C4-2B (cell line): ENCODE measurements around the gene ARHGAP10.

Experiments used
- CTCF ChIP-seq: fragments of 450-650 bp; conservative IDR thresholded peaks from 2 replicates; pipeline ENCODE4 v1.5.1; 2017; ENCODE audit warnings: mild to moderate bottlenecking
- ZFX ChIP-seq: fragments of 450-650 bp; IDR thresholded peaks from 2 replicates; pipeline ENCODE4 v1.6.1; 2017

- TF ChIP-seq CTCF (no peak), ZFX (no peak)
Measured at GRCh38 chr4:148069895-148070178, 337.9 kb downstream of the ARHGAP10 start.
